Gastrocnemius medialis (tissue), 4 donors: ENCODE data around the gene SDHA. TPM values are rescaled to one million over a fixed set of nuclear protein-coding genes. Genes with fewer than 3 reads are reported as not detected.
A peak's percentile ranks its signal among the peaks of the same experiment; 100 is the strongest.
"Not testable (repeated sequence)": the region's sequence is repeated elsewhere in the genome, so short reads cannot be mapped to it uniquely, and the experiment has no call there.

Experiments
- ATAC-seq, 2 donors: fragments of 150-250 bp; one replicate each; pipeline ENCODE4 v1.9.1; 2016
- DNase-seq, 2 donors: peaks; one replicate each; pipeline ENCODE4 v3.0.0-alpha.2; 2019
- H3K27ac ChIP-seq, 4 donors: fragments of 200-600 bp; sonication (generic); 1 replicate in 1 of 4; 2 replicates in 3 of 4; pipeline ENCODE4 v1.5.1; 2016 to 2018; ENCODE audit warnings: mild to moderate bottlenecking in 2 of 4, moderate library complexity in 1 of 4
- H3K27me3 ChIP-seq, 3 donors: fragments of 200-600 bp; sonication (generic) in 2 of 3; 1 replicate in 1 of 3; 2 replicates in 2 of 3; pipeline versions ENCODE4 v1.5.1 to v1.6.0; 2016 to 2019; ENCODE audit warnings: mild to moderate bottlenecking in 1 of 3, moderate library complexity in 1 of 3
- H3K36me3 ChIP-seq, 2 donors: fragments of 200-600 bp; sonication (generic) in 1 of 2; one replicate each; pipeline ENCODE4 v1.5.1; 2017 to 2018
- H3K4me1 ChIP-seq, 2 donors: fragments of 200-600 bp; sonication (generic) in 1 of 2; one replicate each; pipeline ENCODE4 v1.5.1; 2016 to 2017; ENCODE audit warnings: mild to moderate bottlenecking in 2 of 2
- H3K4me3 ChIP-seq, 4 donors: fragments of 200-600 bp; sonication (generic) in 3 of 4; 1 replicate in 1 of 4; 2 replicates in 3 of 4; pipeline ENCODE4 v1.5.1; 2016 to 2019; ENCODE audit warnings: mild to moderate bottlenecking in 2 of 4
- H3K9me3 ChIP-seq, 3 donors: fragments of 200-600 bp; sonication (generic) in 2 of 3; 1 replicate in 1 of 3; 2 replicates in 2 of 3; pipeline ENCODE4 v1.5.1; 2016 to 2019
- POLR2A ChIP-seq, 2 donors: fragments of 450-650 bp; IDR thresholded peaks; one replicate each; pipeline ENCODE4 v1.6.1; 2017; ENCODE audit warnings: antibody characterized with exemption in 2 of 2, mild to moderate bottlenecking in 2 of 2, moderate library complexity in 2 of 2
- in situ Hi-C, 4 donors: fragments of 200-750 bp; cut with MboI; loops; one replicate each; pipeline versions ENCODE4 v1.15.0 to v1.8.0; 2017; ENCODE audit warnings: low sequenced_read_pairs in 4 of 4
- intact Hi-C: fragments of 100-400 bp; cut with DNase I; formaldehyde crosslinking; loops from one replicate; pipeline ENCODE4 v1.15.1; 2023; ENCODE audit warnings: low total_unique reads
- total RNA-seq, 4 donors: library from RNA; depleted of rRNA; stranded (reverse); fragments of >200 nt; gene quantifications; one replicate each; pipeline versions ENCODE4 v1.1.0 to v1.2.3, GENCODE V29; 2016
- TF ChIP-seq, protein P1 (sequence below), 5 experiments: fragments of 450-650 bp in 3 of 5; fragments of 200-600 bp in 2 of 5; sonication (generic) in 2 of 5; IDR thresholded peaks in 4 of 5; conservative IDR thresholded peaks in 1 of 5; 1 replicate in 4 of 5; 2 replicates in 1 of 5; pipeline ENCODE4 v1.5.1; 2016 to 2019; ENCODE audit warnings: antibody characterized with exemption in 5 of 5, mild to moderate bottlenecking in 3 of 5, moderate library complexity in 3 of 5

Gene SDHA
- total RNA-seq, 4 donors from 2014 or later, result 146 to 277 (median 207) TPM

DNA sequence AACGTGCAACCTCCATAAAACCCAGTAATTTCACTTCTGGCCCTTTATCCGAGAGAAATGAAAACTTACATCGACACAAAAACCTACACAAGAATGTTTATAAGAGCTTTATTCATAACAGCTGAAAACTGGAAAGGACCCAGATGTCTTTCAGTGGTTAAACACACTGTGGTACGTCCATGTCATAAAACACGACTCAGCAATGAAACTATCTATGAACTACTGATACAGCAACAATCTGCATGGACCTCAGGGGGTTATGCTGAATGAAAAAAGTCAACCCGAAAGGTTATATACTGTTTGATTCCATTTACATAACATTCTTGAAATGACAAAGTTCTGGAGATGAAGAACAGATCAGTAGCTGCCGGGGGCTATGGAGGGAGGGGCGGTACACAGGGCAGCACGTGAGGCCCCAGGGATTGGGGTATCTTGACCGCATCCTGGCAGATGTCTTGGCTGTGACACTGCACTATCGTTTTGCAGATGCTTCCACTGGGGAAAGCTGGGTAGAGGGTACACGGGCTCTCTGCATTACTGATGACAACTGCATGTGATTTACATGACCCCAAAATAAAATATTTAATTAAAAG is 4.2 kb upstream of the SDHA start:
- H3K36me3 ChIP-seq, result no peaks in the 10 kb centered on the region
- no peak for ATAC-seq
- intact Hi-C loops, result no loop called here
- TF ChIP-seq, protein P1, sequence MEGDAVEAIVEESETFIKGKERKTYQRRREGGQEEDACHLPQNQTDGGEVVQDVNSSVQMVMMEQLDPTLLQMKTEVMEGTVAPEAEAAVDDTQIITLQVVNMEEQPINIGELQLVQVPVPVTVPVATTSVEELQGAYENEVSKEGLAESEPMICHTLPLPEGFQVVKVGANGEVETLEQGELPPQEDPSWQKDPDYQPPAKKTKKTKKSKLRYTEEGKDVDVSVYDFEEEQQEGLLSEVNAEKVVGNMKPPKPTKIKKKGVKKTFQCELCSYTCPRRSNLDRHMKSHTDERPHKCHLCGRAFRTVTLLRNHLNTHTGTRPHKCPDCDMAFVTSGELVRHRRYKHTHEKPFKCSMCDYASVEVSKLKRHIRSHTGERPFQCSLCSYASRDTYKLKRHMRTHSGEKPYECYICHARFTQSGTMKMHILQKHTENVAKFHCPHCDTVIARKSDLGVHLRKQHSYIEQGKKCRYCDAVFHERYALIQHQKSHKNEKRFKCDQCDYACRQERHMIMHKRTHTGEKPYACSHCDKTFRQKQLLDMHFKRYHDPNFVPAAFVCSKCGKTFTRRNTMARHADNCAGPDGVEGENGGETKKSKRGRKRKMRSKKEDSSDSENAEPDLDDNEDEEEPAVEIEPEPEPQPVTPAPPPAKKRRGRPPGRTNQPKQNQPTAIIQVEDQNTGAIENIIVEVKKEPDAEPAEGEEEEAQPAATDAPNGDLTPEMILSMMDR (IDR thresholded peaks at IDR 0.05 in 4 of 5, conservative IDR thresholded peaks at IDR 0.05 in 1 of 5), result no peak
- TF ChIP-seq POLR2A (IDR thresholded peaks at IDR 0.05), result no peak
- H3K4me1 ChIP-seq, result peaks cover 3 to 7% of the 10 kb centered on the region in 2 donors
- H3K9me3 ChIP-seq, result no peaks in the 10 kb centered on the region
- no peak overlapping the region for H3K27ac ChIP-seq
- no peak for DNase-seq
- no peak overlapping the region for H3K4me3 ChIP-seq
- in situ Hi-C loops, result no loop called here
- H3K27me3 ChIP-seq, result no peaks in the 10 kb centered on the region

DNA sequence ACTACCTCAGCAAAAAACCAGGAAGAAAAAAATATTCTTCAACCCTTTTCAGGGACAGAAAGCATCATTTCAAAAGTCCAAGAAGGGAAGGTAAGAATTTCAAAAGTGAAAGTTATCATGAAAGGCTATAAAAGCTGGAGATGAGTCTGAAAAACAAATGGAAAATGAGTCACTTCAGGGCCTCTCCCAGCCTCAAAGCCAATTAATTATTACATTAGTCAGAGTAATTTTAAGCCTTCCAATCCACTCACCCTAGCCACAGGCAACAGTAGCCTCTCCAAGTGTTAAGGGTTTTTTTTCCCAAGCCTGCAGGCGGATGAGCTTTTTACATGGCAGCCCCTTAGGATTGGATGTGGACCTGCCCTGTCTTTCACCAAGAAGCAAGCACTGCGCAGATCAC is 2.9 kb upstream of the SDHA start:
- DNase-seq, in situ Hi-C loops, H3K4me3 ChIP-seq, ATAC-seq, H3K27me3 ChIP-seq, H3K36me3 ChIP-seq, intact Hi-C loops, H3K9me3 ChIP-seq: not testable (repeated sequence)
- Histone ChIP-seq H3K4me1 (peaks cover 15 to 20% of the 10 kb centered on the region in 2 donors), H3K27ac (peak overlapping the region in 1 of 4 donors; percentile 7)

DNA sequence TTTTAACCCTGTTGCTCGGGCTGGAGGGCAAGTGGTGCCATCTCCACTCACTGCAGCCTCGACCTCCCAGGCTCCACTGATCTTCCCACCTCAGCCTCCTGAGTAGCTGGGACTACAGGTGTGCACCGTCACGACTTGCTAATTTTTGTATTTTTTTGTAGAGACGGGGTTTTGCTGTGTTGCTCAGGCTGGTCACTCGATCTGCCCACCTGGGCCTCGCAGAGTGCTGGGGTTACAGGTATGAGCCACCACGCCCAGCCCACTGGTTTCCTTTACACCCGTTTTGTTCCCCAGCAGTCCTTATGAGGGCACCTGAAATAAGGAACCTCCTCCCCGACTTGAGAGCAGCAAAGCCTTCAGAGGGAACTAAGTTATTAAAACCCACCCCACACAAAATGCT is 2.0 kb upstream of the SDHA start:
- H3K9me3 ChIP-seq, DNase-seq, H3K4me3 ChIP-seq, in situ Hi-C loops, intact Hi-C loops, H3K27me3 ChIP-seq, H3K27ac ChIP-seq, H3K36me3 ChIP-seq, ATAC-seq: not testable (repeated sequence)
- H3K4me1 ChIP-seq, result peaks cover 22 to 29% of the 10 kb centered on the region in 2 donors

DNA sequence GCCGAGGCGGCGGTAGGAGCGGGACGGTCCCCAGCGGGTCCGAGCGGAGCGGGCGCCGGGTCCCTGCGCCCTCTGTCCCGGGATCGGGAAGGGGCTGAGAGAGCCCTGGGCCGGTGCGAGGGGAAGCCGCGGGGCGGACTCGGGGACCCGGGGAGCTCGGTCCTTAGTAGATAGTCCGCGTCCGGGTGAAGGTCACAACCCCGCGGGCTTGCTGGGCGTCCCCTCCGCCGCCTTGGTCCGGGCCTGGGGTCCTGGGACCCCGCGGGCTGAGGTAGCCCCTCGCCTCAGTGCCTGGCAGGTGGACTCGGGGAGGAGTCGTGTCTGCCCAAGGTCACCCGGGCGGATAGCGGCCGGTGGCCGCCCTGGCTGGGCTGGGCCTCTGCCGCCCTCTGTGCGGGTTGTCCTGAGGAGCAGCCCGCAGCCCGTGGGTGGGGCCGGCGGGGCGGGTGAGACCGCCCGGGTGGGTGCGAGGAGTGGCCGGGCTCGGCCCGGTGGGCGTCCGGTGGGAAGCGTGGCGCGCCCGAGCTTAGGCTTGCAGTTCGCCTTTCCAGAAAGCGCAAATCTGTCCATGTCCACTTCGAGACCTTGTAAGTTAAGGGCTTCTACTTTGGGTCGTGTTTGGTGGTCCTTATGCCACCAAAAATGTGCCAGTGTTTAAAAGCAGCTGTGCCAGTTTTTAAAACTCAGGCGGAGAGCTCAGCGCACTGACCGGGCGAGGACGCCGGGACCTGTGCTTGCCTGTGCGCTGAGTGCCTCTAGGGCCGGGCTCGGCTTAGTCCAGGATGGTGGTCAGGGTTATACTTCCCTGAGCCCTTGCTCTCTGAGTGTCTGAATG is 554 bp downstream of the SDHA start:
- peak overlapping the region; percentile 97 to 99 (median 98) for H3K27ac ChIP-seq
- intact Hi-C loops (loop anchor here (1.0 kb wide), 3 partner anchors 30 to 255 kb away; partner anchors contain the start of gene PDCD6), in situ Hi-C loops (no loop called here)
- no peak for TF ChIP-seq POLR2A (IDR thresholded peaks at IDR 0.05)
- TF ChIP-seq, protein P1 (IDR thresholded peaks at IDR 0.05 in 4 of 5, conservative IDR thresholded peaks at IDR 0.05 in 1 of 5), result no peak
- H3K4me1 ChIP-seq, result peaks cover 45 to 46% of the 10 kb centered on the region in 2 donors
- H3K4me3 ChIP-seq, result peak overlapping the region; percentile 93 to 97 (median 95)
- DNase-seq (peak in 1 of 2 donors; percentile 49), ATAC-seq (peak; percentile 68 to 69)
- no peaks in the 10 kb centered on the region for H3K27me3 ChIP-seq
- no peaks in the 10 kb centered on the region for H3K36me3 ChIP-seq
- no peaks in the 10 kb centered on the region for H3K9me3 ChIP-seq

DNA sequence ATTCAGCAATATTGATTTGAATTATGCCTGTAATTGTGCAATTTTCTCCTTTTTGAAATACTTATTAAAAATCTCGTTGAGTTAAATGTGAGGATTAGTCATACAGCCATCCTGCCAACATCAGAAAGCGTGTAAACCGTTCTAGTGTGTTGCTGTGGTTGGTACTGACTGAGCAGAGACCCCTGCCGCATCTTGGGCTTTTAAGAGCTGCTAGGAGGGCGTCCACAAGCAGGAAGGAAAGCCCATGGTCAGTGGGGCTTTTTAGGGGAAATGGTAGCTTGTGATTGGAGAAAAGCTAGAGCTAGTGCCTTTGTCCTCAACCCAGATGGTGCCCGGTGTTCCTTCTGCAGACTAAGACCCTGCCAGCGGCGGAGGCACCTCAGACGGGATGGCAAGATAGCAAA is 1.3 kb downstream of the SDHA start:
- in situ Hi-C loops (no loop called here), intact Hi-C loops (no loop called here)
- no peak for DNase-seq
- Histone ChIP-seq H3K4me1 (peaks cover 45 to 46% of the 10 kb centered on the region in 2 donors), H3K9me3 (no peaks in the 10 kb centered on the region), H3K27ac (peak overlapping the region; percentile 97 to 99 (median 98)), H3K27me3 (no peaks in the 10 kb centered on the region), H3K4me3 (peak overlapping the region; percentile 93 to 97 (median 95)), H3K36me3 (peaks cover 0 to 6% of the 10 kb centered on the region in 2 donors)
- TF ChIP-seq, protein P1 (IDR thresholded peaks at IDR 0.05 in 4 of 5, conservative IDR thresholded peaks at IDR 0.05 in 1 of 5), result no peak
- peak in 1 of 2 donors; percentile 27 for ATAC-seq
